Astrocyte (in vitro differentiated cells and primary cell): ENCODE results near the gene ITGA1. TPM values are rescaled to one million over a fixed set of nuclear protein-coding genes. Genes with fewer than 3 reads are reported as not detected.
"Not testable (repeated sequence)": the region's sequence is repeated elsewhere in the genome, so short reads cannot be mapped to it uniquely, and the experiment has no call there.

Source experiments
- DNase-seq: peaks from one replicate; pipeline ENCODE4 v3.0.0-alpha.2; 2010; ENCODE audit warnings: low read depth
- FAIRE-seq: peaks from 2 replicates; lab custom pipeline; 2011; peaks lifted over from hg19 to GRCh38; lab: Jason Lieb, UNC
- H2AFZ ChIP-seq: 2 replicates; pipeline ENCODE4 v1.6.0; 2012; ENCODE audit warnings: low read depth, low read length, inconsistent platforms
- H3K27ac ChIP-seq: 2 replicates; pipeline ENCODE4 v1.5.1; 2011; ENCODE audit warnings: low read depth, low read length, inconsistent platforms
- H3K27me3 ChIP-seq: 2 replicates; pipeline ENCODE4 v1.6.0; 2011; ENCODE audit warnings: low read length, inconsistent platforms; ENCODE audit not compliant: insufficient read depth
- H3K36me3 ChIP-seq: 2 replicates; pipeline ENCODE4 v1.5.1; 2011; ENCODE audit warnings: low read length, inconsistent platforms; ENCODE audit not compliant: insufficient read depth
- H3K4me1 ChIP-seq: 2 replicates; pipeline ENCODE4 v1.5.1; 2011; ENCODE audit warnings: low read length, inconsistent platforms; ENCODE audit not compliant: insufficient read depth
- H3K4me2 ChIP-seq: 2 replicates; pipeline ENCODE4 v1.6.0; 2012; ENCODE audit warnings: low read length, inconsistent platforms
- H3K4me3 ChIP-seq: 2 replicates; pipeline ENCODE4 v1.5.1; 2011; ENCODE audit warnings: low read depth, mild to moderate bottlenecking, low read length, inconsistent platforms; ENCODE audit not compliant: insufficient read depth
- H3K79me2 ChIP-seq: 2 replicates; pipeline ENCODE4 v1.6.0; 2012; ENCODE audit warnings: mild to moderate bottlenecking, low read length, inconsistent platforms; ENCODE audit not compliant: insufficient read depth
- H3K9ac ChIP-seq: 2 replicates; pipeline ENCODE4 v1.6.0; 2012; ENCODE audit warnings: mild to moderate bottlenecking, low read length, inconsistent platforms
- H3K9me3 ChIP-seq: 2 replicates; pipeline ENCODE4 v1.5.1; 2012; ENCODE audit warnings: low read depth, mild to moderate bottlenecking, low read length, inconsistent platforms; ENCODE audit not compliant: insufficient read depth
- H4K20me1 ChIP-seq: 2 replicates; pipeline ENCODE4 v1.6.0; 2012; ENCODE audit warnings: low read length, inconsistent platforms; ENCODE audit not compliant: insufficient read depth
- H3K27ac Mint-ChIP-seq: one replicate; pipeline ENCODE4 v1.8.0; 2021; ENCODE audit warnings: mild to moderate bottlenecking, mixed read lengths; ENCODE audit not compliant: unreplicated experiment
- H3K27me3 Mint-ChIP-seq: one replicate; pipeline ENCODE4 v1.8.0; 2021; ENCODE audit warnings: low read depth, mixed read lengths; ENCODE audit not compliant: unreplicated experiment
- H3K36me3 Mint-ChIP-seq: one replicate; pipeline ENCODE4 v1.8.0; 2021; ENCODE audit warnings: low read depth, mixed read lengths; ENCODE audit not compliant: unreplicated experiment
- H3K4me1 Mint-ChIP-seq: one replicate; pipeline ENCODE4 v1.8.0; 2021; ENCODE audit warnings: low read depth, mixed read lengths; ENCODE audit not compliant: unreplicated experiment
- H3K4me3 Mint-ChIP-seq: one replicate; pipeline ENCODE4 v1.8.0; 2021; ENCODE audit warnings: mild to moderate bottlenecking, moderate library complexity, mixed read lengths; ENCODE audit not compliant: unreplicated experiment
- H3K9me3 Mint-ChIP-seq: one replicate; pipeline ENCODE4 v1.8.0; 2021; ENCODE audit warnings: mild to moderate bottlenecking, mixed read lengths; ENCODE audit not compliant: unreplicated experiment
- CTCF ChIP-seq: IDR thresholded peaks from 2 replicates; pipeline ENCODE4 v1.5.1; 2011; ENCODE audit warnings: low read depth, mild to moderate bottlenecking, inconsistent platforms, low read length, moderate library complexity; ENCODE audit not compliant: insufficient read depth
- EZH2 ChIP-seq: IDR thresholded peaks from 2 replicates; pipeline ENCODE4 v1.6.1; 2012; ENCODE audit warnings: mild to moderate bottlenecking, low read length, inconsistent platforms; ENCODE audit not compliant: insufficient read depth
- total RNA-seq: library from RNA; stranded (reverse); gene quantifications from 2 replicates; pipeline ENCODE4 v1.2.1, GENCODE V29; 2021

Gene ITGA1
- total RNA-seq, 1 donor from 2014 or later = 73.7 TPM

DNA sequence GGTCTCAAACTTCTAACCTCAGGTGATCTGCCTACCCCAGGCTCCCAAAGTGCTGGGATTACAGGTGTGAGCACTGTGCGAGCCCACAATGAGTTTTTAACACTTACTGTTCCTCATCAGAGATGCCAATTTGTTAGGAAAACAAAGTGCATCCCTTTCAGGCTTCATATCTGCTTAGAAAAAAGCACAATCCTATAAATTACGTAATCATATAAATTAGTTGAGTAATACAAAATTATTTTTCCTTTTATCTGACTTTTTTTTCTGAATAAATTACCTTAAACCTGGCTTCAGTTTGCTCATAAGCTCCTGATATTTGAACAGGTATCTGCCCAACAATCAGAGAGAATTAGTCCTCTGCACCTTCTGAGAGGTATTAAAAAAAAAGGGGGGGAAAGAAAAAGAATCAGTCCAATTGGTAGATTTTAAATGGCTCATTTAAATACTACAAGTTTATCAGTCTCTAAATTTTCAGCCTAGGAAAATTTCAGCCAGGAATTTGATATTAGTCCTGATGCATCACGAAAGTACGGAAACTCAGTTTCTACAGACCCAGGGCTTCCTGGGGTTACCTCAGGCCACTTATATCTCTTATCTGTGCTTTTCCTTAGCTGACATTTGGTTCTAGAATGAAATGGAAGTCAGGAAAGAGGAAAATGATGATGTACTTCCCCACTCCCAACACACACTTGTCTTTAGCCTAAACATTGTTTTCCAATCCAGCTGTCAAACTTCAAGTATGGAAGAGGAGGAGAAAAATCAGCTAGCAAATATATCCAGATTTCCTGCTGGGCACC, 26.8 kb downstream of the ITGA1 start:
- Histone ChIP-seq H3K9me3 (no peaks in the 10 kb centered on the region), H3K79me2 (no peaks in the 10 kb centered on the region), H4K20me1 (no peaks in the 10 kb centered on the region), H3K9ac (no peak overlapping the region), H3K4me1 (peaks cover 14% of the 10 kb centered on the region), H3K4me2 (no peak overlapping the region), H3K36me3 (no peaks in the 10 kb centered on the region), H3K4me3 (no peak overlapping the region), H3K27ac (no peak overlapping the region), H3K27me3 (no peaks in the 10 kb centered on the region), H2AFZ (no peak overlapping the region)
- FAIRE-seq (no peak), DNase-seq (no peak)
- Mint-ChIP-seq H3K36me3 (no peaks in the 10 kb centered on the region), H3K27me3 (no peaks in the 10 kb centered on the region), H3K4me3 (no peak overlapping the region), H3K27ac (no peak overlapping the region), H3K4me1 (peaks cover 22% of the 10 kb centered on the region), H3K9me3 (no peaks in the 10 kb centered on the region)
- TF ChIP-seq CTCF = no peak
- TF ChIP-seq EZH2 = no peak

- no peak for DNase-seq
- no peaks in the 10 kb centered on the region for H3K4me1 Mint-ChIP-seq
- Histone ChIP-seq H3K4me2 (no peak overlapping the region), H3K4me1 (no peaks in the 10 kb centered on the region), H2AFZ (no peak overlapping the region), H3K27ac (no peak overlapping the region), H3K27me3 (no peaks in the 10 kb centered on the region), H3K36me3 (no peaks in the 10 kb centered on the region), H3K9ac (no peak overlapping the region), H3K4me3 (no peak overlapping the region), H4K20me1 (no peaks in the 10 kb centered on the region), H3K79me2 (no peaks in the 10 kb centered on the region), H3K9me3 (no peaks in the 10 kb centered on the region)
- TF ChIP-seq EZH2 (no peak), CTCF (no peak)
- H3K9me3 Mint-ChIP-seq = no peaks in the 10 kb centered on the region
- H3K4me3 Mint-ChIP-seq = no peak overlapping the region
- H3K27ac Mint-ChIP-seq = no peak overlapping the region
- no peak for FAIRE-seq
- H3K27me3 Mint-ChIP-seq = no peaks in the 10 kb centered on the region
- no peaks in the 10 kb centered on the region for H3K36me3 Mint-ChIP-seq
Observed at GRCh38 chr5:52817818-52818217, 30.1 kb downstream of the ITGA1 start.

- H3K9ac ChIP-seq = no peak overlapping the region
- no peaks in the 10 kb centered on the region for H3K4me1 ChIP-seq
- H3K4me1 Mint-ChIP-seq = no peaks in the 10 kb centered on the region
- H3K79me2 ChIP-seq = no peaks in the 10 kb centered on the region
- no peaks in the 10 kb centered on the region for H3K9me3 ChIP-seq
- no peak overlapping the region for H3K4me2 ChIP-seq
- no peak overlapping the region for H2AFZ ChIP-seq
- H3K27me3 Mint-ChIP-seq = no peaks in the 10 kb centered on the region
- TF ChIP-seq EZH2 (no peak), CTCF (no peak)
- H3K4me3 Mint-ChIP-seq = no peak overlapping the region
- no peak overlapping the region for H3K27ac Mint-ChIP-seq
- H3K36me3 Mint-ChIP-seq = no peaks in the 10 kb centered on the region
- H3K9me3 Mint-ChIP-seq = no peaks in the 10 kb centered on the region
- H3K27me3 ChIP-seq = no peaks in the 10 kb centered on the region
- FAIRE-seq = no peak
- DNase-seq = no peak
- H3K4me3 ChIP-seq = no peak overlapping the region
- no peaks in the 10 kb centered on the region for H4K20me1 ChIP-seq
- H3K36me3 ChIP-seq = no peaks in the 10 kb centered on the region
- no peak overlapping the region for H3K27ac ChIP-seq
Observed at GRCh38 chr5:52818360-52818759, 30.6 kb downstream of the ITGA1 start.

GRCh38 chr5:52818807-52819206, 31.1 kb downstream of the ITGA1 start:
- H3K27ac ChIP-seq, H3K36me3 Mint-ChIP-seq, H3K36me3 ChIP-seq, DNase-seq, H4K20me1 ChIP-seq, H3K9me3 Mint-ChIP-seq, H3K27me3 ChIP-seq, FAIRE-seq, H3K4me3 Mint-ChIP-seq, H3K27ac Mint-ChIP-seq, H3K27me3 Mint-ChIP-seq, H3K4me1 Mint-ChIP-seq, H3K4me2 ChIP-seq, H3K4me1 ChIP-seq, H2AFZ ChIP-seq, H3K9me3 ChIP-seq, H3K4me3 ChIP-seq, H3K9ac ChIP-seq, H3K79me2 ChIP-seq: not testable (repeated sequence)
